Activated gamma-delta T cell treated with anti-CD3 and anti-CD28 coated beads, Interleukin-2, amount 50 U/mL, for 16 hours (primary cell): ENCODE data around the gene HOXC6.

Experiments used
- DNase-seq: peaks from one replicate; pipeline ENCODE4 v3.0.0-alpha.2; 2020; ENCODE audit warnings: low read depth

The HOXC6 gene

GRCh38 chr12:54028314-54029201 lies at the start of gene HOXC6:
TSS of gene HOXC6 (plus strand) at chr12:54028440. CDS start at chr12:54028522, 82 bp downstream.
- DNase-seq, result no peak

- DNase-seq, result no peak
Observed at GRCh38 chr12:53978477-53979356, 49.5 kb upstream of the HOXC6 start.

DNA sequence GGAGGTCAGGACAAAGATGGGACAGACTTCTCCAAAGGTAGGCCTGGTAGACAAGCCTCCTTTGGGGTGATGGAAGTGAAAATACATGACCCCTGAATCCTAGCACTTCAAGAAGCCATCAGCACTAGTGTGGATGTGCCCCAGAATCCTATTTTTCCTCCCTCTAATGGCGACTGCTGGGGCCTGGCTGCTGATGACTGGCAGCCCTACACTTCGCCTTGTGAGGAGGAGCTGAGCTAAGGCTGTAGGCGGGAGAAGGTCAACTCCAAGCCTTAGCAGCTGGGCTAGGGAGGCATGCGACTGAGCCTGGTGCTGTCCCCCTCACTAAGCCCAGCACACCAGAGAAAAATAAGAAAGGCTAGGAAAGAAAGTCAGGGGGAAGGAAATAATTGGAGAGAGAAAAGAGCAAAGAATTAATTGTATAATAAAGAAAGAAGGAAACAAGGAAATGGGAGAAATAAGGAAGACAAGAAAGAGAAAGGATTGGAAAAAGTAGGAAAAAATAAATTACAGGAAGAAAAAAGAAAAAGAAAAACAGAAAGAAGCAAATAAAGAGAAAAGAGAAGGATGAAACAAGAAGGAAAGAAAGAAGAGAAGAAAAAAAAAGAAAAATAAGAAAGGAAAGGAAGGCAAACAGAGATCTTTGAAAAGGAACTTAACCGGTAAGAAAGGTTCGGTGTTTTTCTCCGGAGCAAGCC lies 48.0 kb upstream of the HOXC6 start:
- no peak for DNase-seq

DNA sequence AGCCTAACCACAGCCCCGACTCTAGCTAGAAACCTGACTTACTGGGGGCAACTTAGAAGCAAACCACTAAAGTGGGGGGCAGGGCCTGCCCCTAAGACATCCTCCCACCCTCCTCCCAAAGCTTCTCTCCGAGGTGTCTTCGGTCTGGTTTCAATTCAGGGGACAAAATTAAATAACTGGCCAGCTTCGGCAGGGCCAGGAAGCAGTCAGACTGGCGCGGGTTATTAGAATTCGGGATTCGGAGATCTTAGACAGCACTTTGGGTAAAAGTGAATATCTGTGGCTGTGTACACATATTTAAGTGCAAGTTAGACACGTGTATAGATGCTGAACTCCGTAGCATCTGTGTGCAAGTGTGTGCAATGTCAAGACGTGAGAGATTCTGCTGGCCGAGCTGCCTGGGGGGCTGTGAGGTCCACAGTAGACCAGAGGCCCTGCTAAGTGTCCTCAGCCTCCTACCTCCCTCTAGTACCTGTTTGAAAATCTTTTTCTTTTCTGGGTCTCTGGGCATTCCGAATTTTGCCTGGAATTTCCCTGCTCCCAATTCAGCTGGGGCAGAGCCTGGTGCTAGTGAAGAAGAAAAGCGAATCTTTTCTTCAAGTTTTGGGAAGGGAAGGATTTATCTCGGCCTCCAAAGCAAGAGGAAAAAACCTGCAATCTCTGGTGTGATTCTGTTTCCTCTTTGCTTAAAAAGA lies 47.3 kb upstream of the HOXC6 start:
- DNase-seq, result no peak

GRCh38 chr12:53981634-53982565 lies 46.3 kb upstream of the HOXC6 start:
- no peak for DNase-seq

- no peak for DNase-seq
Observed at GRCh38 chr12:53982648-53983567, 45.3 kb upstream of the HOXC6 start.

- DNase-seq, result no peak
Observed at GRCh38 chr12:53983568-53983949, 44.7 kb upstream of the HOXC6 start.

- no peak for DNase-seq
Observed at GRCh38 chr12:53983950-53984572, 44.2 kb upstream of the HOXC6 start.

DNA sequence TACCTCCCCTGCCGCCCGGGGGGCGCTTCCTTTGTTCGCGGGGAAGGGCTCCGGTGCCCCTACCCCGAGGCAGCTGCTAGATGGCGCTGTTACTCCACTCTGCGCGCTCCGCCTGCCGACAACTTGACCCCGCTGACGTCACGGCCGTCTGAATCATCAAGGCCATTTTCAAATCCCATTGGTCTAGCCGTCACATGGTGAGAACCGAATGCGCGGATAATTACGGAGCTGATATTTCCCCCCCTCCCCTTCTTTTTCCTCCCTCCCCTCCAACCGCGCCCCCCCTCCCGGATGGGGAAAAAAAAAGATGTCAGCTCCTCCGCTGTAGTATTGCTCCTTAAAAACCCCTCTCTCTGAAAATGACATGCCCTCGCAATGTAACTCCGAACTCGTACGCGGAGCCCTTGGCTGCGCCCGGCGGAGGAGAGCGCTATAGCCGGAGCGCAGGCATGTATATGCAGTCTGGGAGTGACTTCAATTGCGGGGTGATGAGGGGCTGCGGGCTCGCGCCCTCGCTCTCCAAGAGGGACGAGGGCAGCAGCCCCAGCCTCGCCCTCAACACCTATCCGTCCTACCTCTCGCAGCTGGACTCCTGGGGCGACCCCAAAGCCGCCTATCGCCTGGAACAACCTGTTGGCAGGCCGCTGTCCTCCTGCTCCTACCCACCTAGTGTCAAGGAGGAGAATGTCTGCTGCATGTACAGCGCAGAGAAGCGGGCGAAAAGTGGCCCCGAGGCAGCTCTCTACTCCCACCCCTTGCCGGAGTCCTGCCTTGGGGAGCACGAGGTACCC lies 43.1 kb upstream of the HOXC6 start, which contains the start of gene HOXC10:
Gene HOXC10 (plus strand): TSS at position 246 of the 791 bp plus-strand sequence. CDS start 114 bp downstream, at position 360.
- peak; percentile 55 for DNase-seq

GRCh38 chr12:53985692-53985993 lies 42.6 kb upstream of the HOXC6 start:
- no peak for DNase-seq

DNA sequence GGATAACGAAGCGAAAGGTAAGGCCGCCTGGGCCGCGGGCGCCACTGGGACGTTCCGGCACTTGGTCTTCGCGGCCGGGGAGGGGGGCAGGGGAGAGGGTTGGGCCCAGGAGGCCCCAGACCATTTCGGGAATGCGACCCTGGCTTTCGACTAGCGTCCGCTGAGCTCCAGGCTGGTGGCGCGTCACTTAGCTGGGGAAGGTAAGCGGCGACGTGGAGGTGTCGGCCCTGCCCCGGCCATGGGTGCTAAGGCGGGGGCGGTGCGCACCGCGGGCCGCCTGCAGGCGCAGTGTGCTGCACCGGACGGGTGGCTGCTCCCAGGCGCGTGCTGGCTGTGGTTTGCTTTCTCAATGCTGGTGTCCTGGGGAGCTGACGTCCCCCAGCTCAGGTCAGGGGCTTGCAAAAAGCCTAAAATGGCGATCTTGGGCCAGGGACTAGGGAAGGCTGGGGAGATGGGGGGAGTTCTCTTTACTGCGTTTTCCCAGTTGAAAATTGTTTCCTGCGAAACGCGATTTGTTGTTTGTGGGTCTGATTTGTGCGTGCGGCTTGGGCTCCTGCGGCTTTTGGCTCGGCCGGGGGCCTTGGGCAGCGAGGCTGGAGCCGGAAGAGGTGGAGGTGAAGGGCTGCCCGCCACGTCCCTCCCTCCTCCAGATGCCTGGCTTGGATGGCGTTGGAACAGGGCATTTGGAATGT lies 42.1 kb upstream of the HOXC6 start:
- DNase-seq, result no peak

GRCh38 chr12:53986686-53987483 lies 41.4 kb upstream of the HOXC6 start:
- DNase-seq, result no peak

DNA sequence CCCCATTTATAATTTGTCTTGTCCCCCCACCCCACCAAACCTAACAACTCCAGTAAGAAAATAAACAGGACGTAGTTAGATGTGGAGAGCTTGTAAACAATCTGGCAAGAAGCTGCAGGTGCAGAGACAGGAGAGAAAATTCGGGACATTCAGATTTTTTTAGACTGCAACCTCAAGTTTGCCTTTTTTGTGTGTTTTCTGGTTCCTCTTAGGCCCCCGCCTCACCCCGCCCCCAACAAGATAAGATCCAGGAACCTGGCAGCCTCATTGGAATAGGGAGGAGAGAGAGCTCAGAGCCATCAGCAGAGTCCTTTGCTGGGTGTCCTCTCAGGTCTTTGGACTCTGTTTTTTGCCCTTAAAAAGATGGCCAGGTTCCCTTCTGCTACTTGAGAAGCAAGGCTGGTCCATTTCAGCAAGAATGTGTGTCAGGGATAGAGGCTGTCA lies 40.4 kb upstream of the HOXC6 start:
- DNase-seq, result no peak

DNA sequence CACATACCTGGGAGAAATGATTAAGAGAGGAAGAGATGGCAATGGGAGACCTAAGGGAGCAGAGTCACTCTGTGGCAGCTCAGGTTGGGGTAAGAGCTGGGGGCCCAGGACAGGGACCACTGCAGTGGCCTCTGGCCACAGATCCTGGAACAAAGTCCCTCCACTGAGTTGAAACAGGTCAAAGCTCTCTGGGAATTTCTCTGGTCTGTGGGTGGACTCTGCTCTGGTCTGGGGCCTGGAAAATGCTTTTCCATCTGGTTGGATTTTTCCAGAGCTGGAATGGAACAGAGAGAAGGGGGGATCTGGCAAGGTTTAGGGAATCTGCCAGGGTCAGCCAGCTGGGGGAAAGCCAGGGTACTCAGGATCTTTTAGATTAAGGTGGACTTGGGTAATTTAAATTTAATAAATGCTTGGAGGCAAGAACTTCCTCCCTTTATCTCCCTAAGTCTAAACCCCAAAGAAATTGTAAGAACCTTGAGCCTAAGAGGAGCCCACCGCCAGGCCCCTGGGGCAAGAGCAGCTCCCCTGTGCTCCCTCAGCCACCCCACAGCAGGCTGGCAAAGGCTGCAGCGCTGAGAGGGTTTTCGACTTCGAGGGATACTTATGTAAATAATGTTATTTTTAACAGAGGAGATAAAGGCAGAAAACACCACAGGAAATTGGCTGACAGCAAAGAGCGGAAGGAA lies 39.6 kb upstream of the HOXC6 start:
- no peak for DNase-seq

DNA sequence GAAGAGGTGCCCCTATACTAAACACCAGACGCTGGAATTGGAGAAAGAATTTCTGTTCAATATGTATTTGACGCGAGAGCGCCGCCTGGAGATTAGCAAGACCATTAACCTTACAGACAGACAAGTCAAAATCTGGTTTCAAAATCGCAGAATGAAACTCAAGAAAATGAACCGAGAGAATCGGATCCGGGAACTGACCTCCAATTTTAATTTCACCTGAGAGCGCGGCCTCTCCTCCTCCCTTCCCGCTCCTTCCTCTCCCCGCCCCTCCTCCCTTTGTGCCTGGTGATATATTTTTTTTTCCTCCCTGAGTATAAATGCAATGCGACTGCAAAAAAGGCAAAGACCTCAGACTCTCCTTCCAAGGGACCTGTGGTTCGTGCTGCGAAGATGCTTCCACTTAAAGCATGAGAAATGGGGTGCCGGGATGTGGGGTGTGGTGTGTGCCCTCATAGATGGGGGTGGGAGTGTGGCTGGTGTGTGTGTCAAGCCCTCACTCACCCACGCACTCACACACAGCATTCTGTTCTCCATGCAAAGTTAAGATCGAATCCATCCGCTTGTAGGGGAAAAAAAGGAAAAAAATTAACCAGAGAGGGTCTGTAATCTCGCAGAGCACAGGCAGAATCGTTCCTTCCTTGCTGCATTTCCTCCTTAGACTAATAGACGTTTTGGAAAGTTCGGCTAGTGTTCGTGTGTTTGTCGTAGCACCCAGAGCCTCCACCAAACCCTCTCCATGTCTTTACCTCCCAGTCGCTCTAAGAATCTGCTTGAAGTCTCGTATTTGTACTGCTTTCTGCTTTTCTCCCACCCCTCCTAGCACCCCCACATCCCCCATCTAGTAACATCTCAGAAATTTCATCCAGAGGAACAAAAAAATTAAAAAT lies 38.8 kb upstream of the HOXC6 start:
- no peak for DNase-seq
